OCI-LY7 (cell line): Measurements from ENCODE around the gene ZFP36L2. TPM values are rescaled to one million over a fixed set of nuclear protein-coding genes. Genes with fewer than 3 reads are reported as not detected.
A peak's percentile ranks its signal among the peaks of the same experiment; 100 is the strongest.

Experiments
- BruUV-seq: library from RNA; stranded (reverse); fragments of 400-500 nt; replicated peaks from 2 replicates; lab custom pipeline; 2021; lab: Mats Ljungman, UMichigan
- CTCF ChIA-PET: fragments of 300-600 bp; sonication (Branson Sonifier 250); formaldehyde crosslinking; loops from one replicate; lab custom pipeline; 2022; ENCODE audit warnings: antibody characterized with exemption; ENCODE audit not compliant: unreplicated experiment; lab: Charles Lee
- POLR2A ChIA-PET: fragments of 300-600 bp; sonication (Branson Sonifier 250); formaldehyde crosslinking; loops from one replicate; lab custom pipeline; 2022; ENCODE audit warnings: antibody characterized with exemption; lab: Charles Lee
- DNase-seq: peaks from one replicate; pipeline ENCODE4 v3.0.0-alpha.2; 2015; ENCODE audit warnings: low spot score
- H2AFZ ChIP-seq: fragments of 200-600 bp; sonication (generic), shearing (Covaris generic); 2 replicates; pipeline ENCODE4 v1.6.1; 2014; ENCODE audit warnings: mild to moderate bottlenecking, antibody characterized with exemption, low read length, moderate library complexity
- H3K27ac ChIP-seq: fragments of 200-600 bp; sonication (generic); 2 replicates; pipeline ENCODE4 v1.5.1; 2014; ENCODE audit warnings: mixed run types, low read depth, mild to moderate bottlenecking, moderate library complexity, low read length, inconsistent platforms; ENCODE audit not compliant: poor library complexity, severe bottlenecking
- H3K36me3 ChIP-seq: fragments of 200-600 bp; sonication (generic); 2 replicates; pipeline ENCODE4 v1.6.1; 2014; ENCODE audit warnings: mild to moderate bottlenecking, antibody characterized with exemption, low read length, moderate library complexity, mixed read lengths; ENCODE audit not compliant: insufficient read depth
- H3K4me1 ChIP-seq: fragments of 200-600 bp; sonication (generic); 2 replicates; pipeline ENCODE4 v1.5.1; 2014; ENCODE audit warnings: mild to moderate bottlenecking, low read length; ENCODE audit not compliant: insufficient read depth, poor library complexity, severe bottlenecking
- H3K4me2 ChIP-seq: fragments of 200-600 bp; sonication (generic); 2 replicates; pipeline ENCODE4 v1.6.1; 2014; ENCODE audit warnings: mild to moderate bottlenecking, low read length
- H3K4me3 ChIP-seq: fragments of 200-600 bp; sonication (generic); 2 replicates; pipeline ENCODE4 v1.5.1; 2014; ENCODE audit warnings: mild to moderate bottlenecking, low read depth, low read length; ENCODE audit not compliant: poor library complexity, severe bottlenecking
- H3K79me2 ChIP-seq: fragments of 200-600 bp; sonication (generic); 2 replicates; pipeline ENCODE4 v1.6.1; 2016; ENCODE audit warnings: low read depth, mild to moderate bottlenecking, low read length, moderate library complexity, mixed read lengths; ENCODE audit not compliant: insufficient read depth
- H3K9me2 ChIP-seq: fragments of 200-600 bp; sonication (generic); 2 replicates; pipeline ENCODE4 v1.6.1; 2016; ENCODE audit warnings: mild to moderate bottlenecking, low read length, mixed read lengths; ENCODE audit not compliant: insufficient read depth
- H3K9me3 ChIP-seq: fragments of 200-600 bp; sonication (generic); 2 replicates; pipeline ENCODE4 v1.6.1; 2014; ENCODE audit warnings: mild to moderate bottlenecking, mixed run types, low read length, mixed read lengths
- H4K20me1 ChIP-seq: fragments of 200-600 bp; sonication (generic); 2 replicates; pipeline ENCODE4 v1.6.1; 2014; ENCODE audit warnings: mild to moderate bottlenecking, antibody characterized with exemption, low read length, moderate library complexity, mixed read lengths; ENCODE audit not compliant: insufficient read depth
- EZH2phosphoT487 ChIP-seq: fragments of 200-600 bp; sonication (generic); IDR thresholded peaks from 2 replicates; pipeline ENCODE4 v1.6.1; 2018; ENCODE audit warnings: low read depth, borderline replicate concordance, mild to moderate bottlenecking, mixed run types, antibody characterized with exemption, low read length, moderate library complexity, mixed read lengths
- intact Hi-C: fragments of 100-400 bp; cut with micrococcal nuclease; formaldehyde crosslinking; loops from one replicate; pipeline ENCODE4 v1.10.0; 2022; ENCODE audit not compliant: unreplicated experiment
- total RNA-seq, 2 experiments: library from RNA; depleted of rRNA in 1 of 2; stranded (reverse); fragments of >200 nt in 1 of 2; shearing (Covaris generic) in 1 of 2; gene quantifications; 2 replicates each; pipeline ENCODE4 v1.2.3, GENCODE V29; 2014 to 2022
- TF ChIP-seq, protein P1 (sequence below): fragments of 200-600 bp; sonication (generic); conservative IDR thresholded peaks from 2 replicates; pipeline ENCODE4 v1.5.1; 2014; ENCODE audit warnings: mild to moderate bottlenecking, antibody characterized with exemption, low read length, moderate library complexity, mixed read lengths

ZFP36L2 gene
- total RNA-seq, 2 experiments from 2014 or later: 6.8 to 37.2 TPM

DNA sequence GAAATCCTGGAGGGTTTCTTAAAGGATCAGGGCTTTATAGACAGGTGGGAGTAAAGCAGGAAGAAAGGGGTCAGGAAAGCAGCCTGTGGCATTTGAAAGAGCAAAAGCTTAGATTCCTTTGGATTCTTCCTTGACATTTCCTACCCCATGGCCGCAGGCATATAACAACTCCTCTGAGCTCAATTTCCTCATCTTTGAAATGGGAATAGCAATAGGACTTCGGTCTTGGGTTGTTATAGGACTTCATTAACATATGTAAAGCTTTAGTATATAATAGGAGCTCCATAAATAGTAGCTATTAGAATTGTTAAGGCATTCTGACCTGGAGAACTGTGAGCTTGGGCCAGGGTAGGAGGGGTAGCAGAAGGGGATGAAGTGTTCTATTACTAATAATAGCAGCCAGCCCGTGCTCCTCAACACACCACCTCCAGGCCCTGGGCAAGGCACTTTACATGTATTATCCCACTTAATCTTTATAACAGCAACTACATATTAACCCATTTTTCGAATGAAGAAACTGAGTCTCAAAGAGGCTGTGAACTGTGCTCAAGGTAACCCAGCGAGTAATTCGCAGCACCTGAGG, 10.6 kb downstream of the ZFP36L2 start:
- no peak for DNase-seq
- Histone ChIP-seq H3K79me2 (no peaks in the 10 kb centered on the region), H2AFZ (no peak overlapping the region), H4K20me1 (no peaks in the 10 kb centered on the region), H3K4me2 (no peak overlapping the region), H3K9me2 (no peaks in the 10 kb centered on the region), H3K27ac (no peak overlapping the region), H3K4me3 (no peak overlapping the region), H3K4me1 (peaks cover 40% of the 10 kb centered on the region), H3K36me3 (no peaks in the 10 kb centered on the region), H3K9me3 (no peaks in the 10 kb centered on the region)
- POLR2A ChIA-PET: interaction anchor here (1.0 to 1.2 kb wide), 4 partner anchors 19 to 47 kb away, joined by 3 to 4 read pairs (median 3); no protein-coding TSS in a partner anchor
- TF ChIP-seq, protein P1, sequence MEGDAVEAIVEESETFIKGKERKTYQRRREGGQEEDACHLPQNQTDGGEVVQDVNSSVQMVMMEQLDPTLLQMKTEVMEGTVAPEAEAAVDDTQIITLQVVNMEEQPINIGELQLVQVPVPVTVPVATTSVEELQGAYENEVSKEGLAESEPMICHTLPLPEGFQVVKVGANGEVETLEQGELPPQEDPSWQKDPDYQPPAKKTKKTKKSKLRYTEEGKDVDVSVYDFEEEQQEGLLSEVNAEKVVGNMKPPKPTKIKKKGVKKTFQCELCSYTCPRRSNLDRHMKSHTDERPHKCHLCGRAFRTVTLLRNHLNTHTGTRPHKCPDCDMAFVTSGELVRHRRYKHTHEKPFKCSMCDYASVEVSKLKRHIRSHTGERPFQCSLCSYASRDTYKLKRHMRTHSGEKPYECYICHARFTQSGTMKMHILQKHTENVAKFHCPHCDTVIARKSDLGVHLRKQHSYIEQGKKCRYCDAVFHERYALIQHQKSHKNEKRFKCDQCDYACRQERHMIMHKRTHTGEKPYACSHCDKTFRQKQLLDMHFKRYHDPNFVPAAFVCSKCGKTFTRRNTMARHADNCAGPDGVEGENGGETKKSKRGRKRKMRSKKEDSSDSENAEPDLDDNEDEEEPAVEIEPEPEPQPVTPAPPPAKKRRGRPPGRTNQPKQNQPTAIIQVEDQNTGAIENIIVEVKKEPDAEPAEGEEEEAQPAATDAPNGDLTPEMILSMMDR: no peak
- no peak for TF ChIP-seq EZH2phosphoT487
- intact Hi-C loops: loop anchor here (10.0 kb wide), 1 partner anchor 651 kb away; the partner anchor contains the start of gene MTA3
- BruUV-seq: no TSS peak
- CTCF ChIA-PET: interaction anchor here (1.5 kb wide), 1 partner anchor 11 kb away, joined by 3 read pairs; no protein-coding TSS in a partner anchor

DNA sequence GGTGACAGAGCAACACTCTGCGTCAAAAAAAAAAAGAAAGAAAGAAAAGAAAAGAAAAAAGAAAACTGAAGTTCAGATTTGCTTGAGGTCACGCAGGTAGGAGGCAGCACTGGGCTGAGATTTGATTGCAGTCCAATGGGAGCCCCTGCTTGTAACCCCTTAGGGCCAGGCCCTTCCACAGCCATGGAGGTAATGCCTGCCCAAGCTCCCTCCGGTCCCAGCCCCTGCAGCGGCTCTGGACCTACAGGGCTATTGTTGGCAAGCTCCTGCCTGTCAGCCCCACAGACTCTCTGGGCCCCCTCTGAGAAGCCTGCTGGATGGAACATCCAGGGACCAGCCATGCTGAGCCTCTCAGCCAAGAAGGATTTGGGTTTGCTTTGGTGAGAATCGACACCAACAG, 12.2 kb downstream of the ZFP36L2 start:
- no peak for TF ChIP-seq EZH2phosphoT487
- TF ChIP-seq, protein P1: peak; percentile 32; the same call in 1 of the 2 replicates
- H4K20me1 ChIP-seq: no peaks in the 10 kb centered on the region
- no TSS peak for BruUV-seq
- no peak overlapping the region for H3K4me2 ChIP-seq
- intact Hi-C loops: loop anchor here (10.0 kb wide), 1 partner anchor 649 kb away; the partner anchor contains the start of gene MTA3
- no peaks in the 10 kb centered on the region for H3K36me3 ChIP-seq
- H3K4me3 ChIP-seq: no peak overlapping the region
- ChIA-PET POLR2A (no interaction called here), CTCF (no interaction called here)
- no peak overlapping the region for H3K27ac ChIP-seq
- no peaks in the 10 kb centered on the region for H3K9me2 ChIP-seq
- no peaks in the 10 kb centered on the region for H3K79me2 ChIP-seq
- DNase-seq: no peak
- H3K4me1 ChIP-seq: peaks cover 25% of the 10 kb centered on the region
- no peaks in the 10 kb centered on the region for H3K9me3 ChIP-seq
- no peak overlapping the region for H2AFZ ChIP-seq

DNA sequence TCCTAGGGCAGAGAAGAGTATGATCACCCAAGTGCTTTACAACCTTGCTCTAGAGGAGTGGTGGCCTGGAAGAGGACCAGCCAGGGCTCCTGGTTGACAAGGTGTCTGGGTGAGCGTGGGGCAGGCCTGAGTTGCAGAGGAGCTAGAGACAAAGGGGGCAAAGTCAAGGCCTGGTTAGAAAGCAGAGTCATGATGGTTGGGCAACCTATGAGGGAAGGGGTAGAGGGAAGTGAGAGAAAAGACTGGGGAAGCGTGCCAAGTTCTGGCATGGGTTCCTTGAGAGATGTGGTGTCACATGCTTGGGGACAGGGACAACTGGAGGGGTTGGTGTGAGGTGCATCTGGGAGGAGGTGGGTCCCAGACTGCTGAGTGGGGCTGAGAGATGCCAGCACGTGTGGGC, 13.5 kb downstream of the ZFP36L2 start:
- H4K20me1 ChIP-seq: no peaks in the 10 kb centered on the region
- H3K4me3 ChIP-seq: no peak overlapping the region
- BruUV-seq: no TSS peak
- DNase-seq: no peak
- CTCF ChIA-PET: no interaction called here
- no peak overlapping the region for H3K4me2 ChIP-seq
- H3K79me2 ChIP-seq: no peaks in the 10 kb centered on the region
- peaks cover 12% of the 10 kb centered on the region for H3K4me1 ChIP-seq
- H3K27ac ChIP-seq: no peak overlapping the region
- no peaks in the 10 kb centered on the region for H3K36me3 ChIP-seq
- H3K9me2 ChIP-seq: no peaks in the 10 kb centered on the region
- TF ChIP-seq, protein P1: no peak
- TF ChIP-seq EZH2phosphoT487: no peak
- no peak overlapping the region for H2AFZ ChIP-seq
- intact Hi-C loops: loop anchor here (10.0 kb wide), 1 partner anchor 648 kb away; the partner anchor contains the start of gene MTA3
- POLR2A ChIA-PET: interaction anchor here (0.7 to 1.2 kb wide), 5 partner anchors 9 to 865 kb away, joined by 3 to 4 read pairs (median 3); no protein-coding TSS in a partner anchor
- no peaks in the 10 kb centered on the region for H3K9me3 ChIP-seq
